GM18526 (cell line): Measurements from ENCODE around the gene PPFIA1.

Experiments used
- POLR2A ChIP-seq: IDR thresholded peaks from 3 replicates; pipeline ENCODE4 v1.6.1; 2011; ENCODE audit not compliant: insufficient read length; ENCODE audit errors: extremely low read depth

PPFIA1 gene

GRCh38 chr11:70278994-70279393 lies 8.5 kb downstream of the PPFIA1 start:
- TF ChIP-seq POLR2A: no peak

- no peak for TF ChIP-seq POLR2A
These were observed 10.7 kb downstream of the PPFIA1 start for GRCh38 chr11:70281156-70281609.

- no peak for TF ChIP-seq POLR2A
These were observed 11.5 kb downstream of the PPFIA1 start for GRCh38 chr11:70282012-70282411.

GRCh38 chr11:70288721-70289120 lies 18.2 kb downstream of the PPFIA1 start:
- no peak for TF ChIP-seq POLR2A

- TF ChIP-seq POLR2A: no peak
These were observed 19.1 kb downstream of the PPFIA1 start for GRCh38 chr11:70289582-70289981.

- TF ChIP-seq POLR2A: no peak
These were observed 20.0 kb downstream of the PPFIA1 start for GRCh38 chr11:70290361-70291065.

- no peak for TF ChIP-seq POLR2A
These were observed 21.7 kb downstream of the PPFIA1 start for GRCh38 chr11:70292166-70292565.

- no peak for TF ChIP-seq POLR2A
These were observed 22.4 kb downstream of the PPFIA1 start for GRCh38 chr11:70292863-70293262.

GRCh38 chr11:70296681-70297080 lies 26.2 kb downstream of the PPFIA1 start:
- no peak for TF ChIP-seq POLR2A

- TF ChIP-seq POLR2A: no peak
These were observed 26.9 kb downstream of the PPFIA1 start for GRCh38 chr11:70297341-70297740.

- TF ChIP-seq POLR2A: no peak
These were observed 27.9 kb downstream of the PPFIA1 start for GRCh38 chr11:70298243-70298915.

GRCh38 chr11:70299636-70300035 lies 29.1 kb downstream of the PPFIA1 start:
- TF ChIP-seq POLR2A: no peak

GRCh38 chr11:70301191-70301590 lies 30.7 kb downstream of the PPFIA1 start:
- no peak for TF ChIP-seq POLR2A

- no peak for TF ChIP-seq POLR2A
These were observed 31.4 kb downstream of the PPFIA1 start for GRCh38 chr11:70301721-70302418.

- no peak for TF ChIP-seq POLR2A
These were observed 31.9 kb downstream of the PPFIA1 start for GRCh38 chr11:70302419-70302752.

GRCh38 chr11:70303070-70303469 lies 32.6 kb downstream of the PPFIA1 start:
- TF ChIP-seq POLR2A: no peak
